Lower leg skin (tissue), 4 donors: ENCODE measurements around the gene XDH. TPM values are rescaled to one million over a fixed set of nuclear protein-coding genes. Genes with fewer than 3 reads are reported as not detected.

Experiments used
- DNase-seq, 2 donors: peaks; one replicate each; pipeline ENCODE4 v3.0.0-alpha.2; 2019; ENCODE audit warnings: low spot score in 2 of 2
- H3K4me3 ChIP-seq: fragments of 200-600 bp; sonication (generic); 2 replicates; pipeline ENCODE4 v1.5.1; 2017; ENCODE audit warnings: mild to moderate bottlenecking, low read depth; ENCODE audit not compliant: poor library complexity, severe bottlenecking
- CTCF ChIP-seq, 3 donors: fragments of 450-650 bp; IDR thresholded peaks; one replicate each; pipeline ENCODE4 v1.5.1; 2016; ENCODE audit warnings: antibody characterized with exemption in 3 of 3, mild to moderate bottlenecking in 3 of 3, moderate library complexity in 2 of 3
- POLR2A ChIP-seq, 2 donors: fragments of 450-650 bp; IDR thresholded peaks; one replicate each; pipeline ENCODE4 v1.6.1; 2016 to 2017; ENCODE audit warnings: antibody characterized with exemption in 2 of 2, mild to moderate bottlenecking in 1 of 2, moderate library complexity in 1 of 2
- WGBS, 2 donors: methylation state at CpG; one replicate each; pipeline ENCODE4 v1.1.5; 2018; 5-methylcytosine and 5-hydroxymethylcytosine counted together
- intact Hi-C: fragments of 100-400 bp; cut with DNase I; formaldehyde crosslinking; loops from one replicate; pipeline ENCODE4 v1.15.0; 2023; ENCODE audit warnings: low total_unique reads
- total RNA-seq, 4 donors: library from RNA; depleted of rRNA; stranded (reverse); fragments of >200 nt; gene quantifications; one replicate each; pipeline ENCODE4 v1.1.0, GENCODE V29; 2016

XDH gene
- 1 to 10 TPM in 2 of 4 donors, under 1 TPM in 2; 0.11 to 1.7 (median 0.75) TPM for total RNA-seq

DNA sequence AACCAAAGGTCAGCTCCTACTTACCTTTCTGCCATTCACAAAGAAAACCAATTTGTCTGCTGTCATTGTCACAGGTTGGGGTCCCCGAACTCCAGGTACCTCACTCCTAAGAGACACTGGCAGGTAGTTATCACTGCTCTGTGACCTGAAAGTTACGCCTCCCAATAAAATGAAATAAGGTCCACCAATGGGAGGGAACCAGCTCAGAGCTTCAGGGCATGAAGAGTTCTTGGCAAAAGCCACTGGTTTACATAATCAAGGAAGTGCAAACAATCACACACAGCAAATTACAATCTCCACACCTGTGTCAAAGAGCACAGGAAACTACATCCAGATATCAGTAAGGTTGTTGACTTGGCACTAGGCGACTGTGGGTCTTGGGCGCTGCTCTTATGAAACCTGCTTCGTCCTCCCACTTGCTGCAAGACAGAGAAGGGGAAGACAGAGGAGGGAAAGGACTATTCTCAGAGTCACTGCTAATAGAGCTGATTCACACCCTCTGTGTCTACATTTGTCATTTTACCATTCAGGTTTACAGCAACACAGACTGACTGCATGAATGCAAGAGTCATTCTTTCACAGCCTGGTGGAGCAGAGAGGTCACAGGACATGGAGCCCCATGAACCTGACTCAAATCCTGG, at the start of gene XDH:
Gene XDH, minus strand, starts transcription at position 142 of the 641 bp plus-strand sequence. Its CDS starts 76 bp downstream, at position 66.
- 45 to 47% methylated on average over 5 of the region's 5 CpGs for WGBS, 2 donors
- DNase-seq, result peak in 1 of 2 donors; percentile 28
- no peak within 1 kb of the TSS for H3K4me3 ChIP-seq
- intact Hi-C loops, result no loop called here
- TF ChIP-seq CTCF (IDR thresholded peaks at IDR 0.05), result no peak
- no peak for TF ChIP-seq POLR2A (IDR thresholded peaks at IDR 0.05)

- 66 to 83% methylated on average over 4 of the region's 4 CpGs for WGBS, 2 donors
- DNase-seq, result no peak
- intact Hi-C loops, result no loop called here
- TF ChIP-seq CTCF (IDR thresholded peaks at IDR 0.05) (no peak), POLR2A (IDR thresholded peaks at IDR 0.05) (no peak)
- no peak overlapping the region for H3K4me3 ChIP-seq
Measured at GRCh38 chr2:31457651-31458050, 43.1 kb upstream of the XDH start.

- intact Hi-C loops, result no loop called here
- 59 to 71% methylated on average over 3 of the region's 3 CpGs for WGBS, 2 donors
- DNase-seq, result no peak
- no peak overlapping the region for H3K4me3 ChIP-seq
- no peak for TF ChIP-seq CTCF (IDR thresholded peaks at IDR 0.05)
Measured at GRCh38 chr2:31446848-31447247, 32.3 kb upstream of the XDH start.

DNA sequence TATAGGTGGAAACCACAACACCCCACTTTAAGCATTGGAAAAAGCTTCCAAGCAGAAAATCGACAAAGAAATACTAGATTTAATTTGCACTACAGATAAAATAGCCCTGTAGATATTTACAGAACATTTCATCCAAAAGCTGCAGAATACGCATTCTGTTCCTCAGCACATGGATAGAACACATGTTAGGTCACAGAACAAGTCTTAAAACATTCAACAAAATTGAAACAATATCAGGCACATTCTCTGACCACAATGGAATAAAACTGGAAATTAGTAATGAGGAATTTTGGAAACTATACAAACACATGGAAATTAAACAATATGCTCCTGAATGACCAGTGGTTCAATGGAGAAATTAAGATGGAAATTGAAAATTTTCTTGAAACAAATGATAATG, 27.8 kb upstream of the XDH start:
- no peak for TF ChIP-seq POLR2A (IDR thresholded peaks at IDR 0.05)
- WGBS, 2 donors, result 73 to 83% methylated on average over 2 of the region's 2 CpGs
- no peak overlapping the region for H3K4me3 ChIP-seq
- no peak for DNase-seq
- intact Hi-C loops, result no loop called here

GRCh38 chr2:31440764-31441163, 26.2 kb upstream of the XDH start:
- no peak for DNase-seq
- intact Hi-C loops, result no loop called here
- WGBS, 2 donors, result 42 to 43% methylated on average over 2 of the region's 2 CpGs
- TF ChIP-seq POLR2A (IDR thresholded peaks at IDR 0.05) (no peak), CTCF (IDR thresholded peaks at IDR 0.05) (no peak)
- H3K4me3 ChIP-seq, result no peak overlapping the region

DNA sequence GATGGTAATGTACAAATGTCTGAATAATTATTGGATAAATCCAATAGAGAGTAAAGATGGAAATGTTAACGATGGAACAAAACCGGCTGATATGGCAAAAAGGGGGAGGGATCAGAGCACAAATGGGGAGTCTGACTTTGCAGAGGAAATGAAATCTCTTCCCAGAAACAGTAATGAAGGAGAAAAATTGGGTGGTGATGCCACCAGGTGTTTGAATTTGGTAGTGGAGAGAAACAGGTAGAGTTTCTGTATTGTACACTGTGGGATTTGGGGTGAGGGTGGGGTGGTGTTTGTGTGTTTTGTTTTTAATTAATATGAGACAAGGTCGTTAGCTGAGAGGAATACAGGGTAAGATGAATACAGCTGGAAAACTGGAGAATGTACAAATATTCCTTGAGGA, 20.4 kb upstream of the XDH start:
- no peak for DNase-seq
- intact Hi-C loops, result loop anchor here (10.0 kb wide), 1 partner anchor 720 kb away; no protein-coding TSS in a partner anchor
- no peak overlapping the region for H3K4me3 ChIP-seq
- TF ChIP-seq CTCF (IDR thresholded peaks at IDR 0.05) (no peak), POLR2A (IDR thresholded peaks at IDR 0.05) (no peak)
- 55 to 59% methylated on average over 3 of the region's 3 CpGs for WGBS, 2 donors
